Measurements from ENCODE around the gene TRMT44.

The TRMT44 gene

GRCh38 chr4:8434251-8435073 lies 6.1 kb upstream of the TRMT44 start:
- peaks cover 17% of the 10 kb centered on the region for H3K4me1 ChIP-seq (ENCODE audit: low read depth, poor library complexity, severe bottlenecking)
- H2AFZ ChIP-seq (ENCODE audit: low read depth) = no peak overlapping the region
- no peaks in the 10 kb centered on the region for H4K20me1 ChIP-seq (ENCODE audit: insufficient read depth)
- H3K27ac ChIP-seq = no peak overlapping the region
- H3K4me3 ChIP-seq (IDR thresholded peaks at IDR 0.05; ENCODE audit: insufficient read depth, low read depth, low read length) = no peak overlapping the region
- no peak for TF ChIP-seq CTCF (conservative IDR thresholded peaks at IDR 0.05; ENCODE audit: low read depth, low read length)
- H3K36me3 ChIP-seq (ENCODE audit: insufficient read depth) = no peaks in the 10 kb centered on the region
- H3K9ac ChIP-seq = no peak overlapping the region
- peaks cover 9% of the 10 kb centered on the region; the same call in 1 of the 2 replicates for H3K79me2 ChIP-seq (ENCODE audit: insufficient read depth, low read depth)
- H3K4me2 ChIP-seq = no peak overlapping the region
- H3K27me3 ChIP-seq (ENCODE audit: insufficient read depth, low read depth) = no peaks in the 10 kb centered on the region

- no peaks in the 10 kb centered on the region for H4K20me1 ChIP-seq (ENCODE audit: insufficient read depth)
- no peak overlapping the region for H3K4me3 ChIP-seq (IDR thresholded peaks at IDR 0.05; ENCODE audit: insufficient read depth, low read depth, low read length)
- H3K4me1 ChIP-seq (ENCODE audit: low read depth, poor library complexity, severe bottlenecking) = peaks cover 17% of the 10 kb centered on the region
- peaks cover 15% of the 10 kb centered on the region; the same call in 1 of the 2 replicates for H3K79me2 ChIP-seq (ENCODE audit: insufficient read depth, low read depth)
- H3K27ac ChIP-seq = peak overlapping the region; percentile 48
- H3K27me3 ChIP-seq (ENCODE audit: insufficient read depth, low read depth) = no peaks in the 10 kb centered on the region
- H3K9ac ChIP-seq = no peak overlapping the region
- H3K36me3 ChIP-seq (ENCODE audit: insufficient read depth) = no peaks in the 10 kb centered on the region
- TF ChIP-seq CTCF (conservative IDR thresholded peaks at IDR 0.05; ENCODE audit: low read depth, low read length) = no peak
- no peak overlapping the region for H2AFZ ChIP-seq (ENCODE audit: low read depth)
- peak overlapping the region; percentile 48 for H3K4me2 ChIP-seq
Measured at GRCh38 chr4:8435656-8436121, 4.9 kb upstream of the TRMT44 start.

- H3K9ac ChIP-seq = no peak overlapping the region
- no peak overlapping the region for H2AFZ ChIP-seq (ENCODE audit: low read depth)
- no peak overlapping the region for H3K27ac ChIP-seq
Measured at GRCh38 chr4:8437281-8437680, 3.3 kb upstream of the TRMT44 start.

DNA sequence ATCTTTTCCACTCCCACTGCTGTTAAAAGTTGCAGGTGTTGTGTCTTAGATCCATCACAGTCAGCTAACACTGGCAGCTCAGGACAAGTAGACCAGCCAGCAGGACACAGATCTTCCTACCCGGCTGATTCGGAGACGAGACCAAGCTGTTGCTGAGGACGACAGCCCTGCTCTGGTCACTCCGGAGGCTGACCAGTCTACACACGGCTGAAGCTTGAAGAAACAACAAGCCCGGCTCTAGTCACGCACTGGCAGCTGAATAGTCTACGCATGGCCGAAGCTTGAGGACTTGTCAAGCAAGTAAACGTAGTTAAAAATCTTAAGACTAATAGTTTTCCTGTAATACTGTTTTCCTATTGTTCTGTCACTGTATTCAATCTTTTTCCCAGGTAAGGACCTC lies 1.8 kb upstream of the TRMT44 start:
- Histone ChIP-seq H4K20me1 (ENCODE audit: insufficient read depth) (no peaks in the 10 kb centered on the region), H3K36me3 (ENCODE audit: insufficient read depth) (no peaks in the 10 kb centered on the region), H3K79me2 (ENCODE audit: insufficient read depth, low read depth) (peaks cover 37% of the 10 kb centered on the region; the same call in 1 of the 2 replicates), H2AFZ (ENCODE audit: low read depth) (no peak overlapping the region), H3K4me2 (no peak overlapping the region), H3K4me1 (ENCODE audit: low read depth, poor library complexity, severe bottlenecking) (peaks cover 22% of the 10 kb centered on the region), H3K9ac (no peak overlapping the region), H3K27me3 (ENCODE audit: insufficient read depth, low read depth) (no peaks in the 10 kb centered on the region), H3K4me3 (IDR thresholded peaks at IDR 0.05; ENCODE audit: insufficient read depth, low read depth, low read length) (no peak overlapping the region), H3K27ac (no peak overlapping the region)
- no peak for TF ChIP-seq CTCF (conservative IDR thresholded peaks at IDR 0.05; ENCODE audit: low read depth, low read length)

More at GRCh38 chr4:8437281-8437680, 3.3 kb upstream of the TRMT44 start:
- peaks cover 28% of the 10 kb centered on the region; the same call in 1 of the 2 replicates for H3K79me2 ChIP-seq (ENCODE audit: insufficient read depth, low read depth)
- no peak overlapping the region for H3K4me2 ChIP-seq
- H3K36me3 ChIP-seq (ENCODE audit: insufficient read depth) = no peaks in the 10 kb centered on the region
- TF ChIP-seq CTCF (conservative IDR thresholded peaks at IDR 0.05; ENCODE audit: low read depth, low read length) = no peak
- H3K27me3 ChIP-seq (ENCODE audit: insufficient read depth, low read depth) = no peaks in the 10 kb centered on the region
- no peaks in the 10 kb centered on the region for H4K20me1 ChIP-seq (ENCODE audit: insufficient read depth)
- peaks cover 22% of the 10 kb centered on the region for H3K4me1 ChIP-seq (ENCODE audit: low read depth, poor library complexity, severe bottlenecking)
- no peak overlapping the region for H3K4me3 ChIP-seq (IDR thresholded peaks at IDR 0.05; ENCODE audit: insufficient read depth, low read depth, low read length)
